GM10248 (cell line): Measurements from ENCODE around the gene SH3GLB1.

Experiments used
- CTCF ChIA-PET: fragments of 300-600 bp; sonication (Branson Sonifier 250); formaldehyde crosslinking; extraction: SDS; loops from one replicate; lab custom pipeline; 2021; ENCODE audit warnings: antibody characterized with exemption; lab: Yijun Ruan, JAX
- POLR2A ChIA-PET: fragments of 350-650 bp; sonication (Branson Sonifier 250); formaldehyde crosslinking; extraction: SDS; loops from one replicate; lab custom pipeline; 2020; ENCODE audit warnings: antibody characterized with exemption; lab: Yijun Ruan, JAX
- DNase-seq: peaks from one replicate; pipeline ENCODE4 v3.0.0; 2012; ENCODE audit errors: extremely low spot score
- TF ChIP-seq, protein P1 (sequence below): IDR thresholded peaks from 2 replicates; pipeline ENCODE4 v1.5.1; 2012; ENCODE audit warnings: mild to moderate bottlenecking, low read depth; ENCODE audit errors: extremely low read depth, missing control alignments, control extremely low read depth

SH3GLB1 gene

DNA sequence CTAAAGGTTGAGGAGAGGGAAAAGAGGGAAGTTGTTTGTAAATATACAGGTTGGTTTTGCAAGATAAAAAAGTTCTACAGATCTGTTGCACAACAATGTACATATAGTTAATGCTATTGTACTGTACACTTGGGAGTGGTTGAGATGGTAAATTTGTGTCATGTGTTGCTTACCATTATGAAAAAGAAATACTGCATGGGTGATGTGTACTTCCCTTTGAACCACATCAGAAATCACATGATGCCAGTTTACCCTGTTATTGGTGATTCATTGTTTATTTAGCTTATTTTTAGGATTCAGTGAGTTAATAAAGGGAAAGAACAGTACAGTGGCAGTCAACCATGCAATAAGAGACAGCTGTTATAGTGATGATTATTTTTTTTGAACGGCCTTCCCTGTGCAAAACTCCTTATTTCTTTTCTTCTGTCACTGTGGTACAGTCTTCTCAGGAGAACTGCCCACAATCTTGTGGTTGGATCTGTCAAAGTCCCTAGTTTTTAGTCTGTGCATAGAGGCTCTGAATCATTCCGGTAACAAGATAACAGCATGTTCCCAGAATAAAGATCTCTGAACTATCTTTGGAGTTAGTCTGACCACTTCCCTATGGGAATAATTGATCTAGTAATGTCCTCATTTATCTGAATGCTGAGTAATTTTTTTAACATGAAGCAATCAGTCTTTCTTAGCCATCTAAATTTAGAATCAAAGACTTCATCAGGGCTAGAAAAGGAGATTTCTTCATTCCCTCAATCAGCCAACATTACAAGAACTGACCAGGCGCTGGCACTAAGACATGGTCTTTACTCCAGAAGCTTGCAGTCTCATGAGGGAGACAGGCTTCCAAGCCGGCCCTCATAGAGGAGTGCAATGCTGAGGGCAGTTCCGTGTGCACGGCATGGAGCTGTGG, 84.2 kb downstream of the SH3GLB1 start:
- POLR2A ChIA-PET: no interaction called here
- CTCF ChIA-PET: no interaction called here

GRCh38 chr1:86795316-86795715, 90.9 kb downstream of the SH3GLB1 start:
- TF ChIP-seq, protein P1, sequence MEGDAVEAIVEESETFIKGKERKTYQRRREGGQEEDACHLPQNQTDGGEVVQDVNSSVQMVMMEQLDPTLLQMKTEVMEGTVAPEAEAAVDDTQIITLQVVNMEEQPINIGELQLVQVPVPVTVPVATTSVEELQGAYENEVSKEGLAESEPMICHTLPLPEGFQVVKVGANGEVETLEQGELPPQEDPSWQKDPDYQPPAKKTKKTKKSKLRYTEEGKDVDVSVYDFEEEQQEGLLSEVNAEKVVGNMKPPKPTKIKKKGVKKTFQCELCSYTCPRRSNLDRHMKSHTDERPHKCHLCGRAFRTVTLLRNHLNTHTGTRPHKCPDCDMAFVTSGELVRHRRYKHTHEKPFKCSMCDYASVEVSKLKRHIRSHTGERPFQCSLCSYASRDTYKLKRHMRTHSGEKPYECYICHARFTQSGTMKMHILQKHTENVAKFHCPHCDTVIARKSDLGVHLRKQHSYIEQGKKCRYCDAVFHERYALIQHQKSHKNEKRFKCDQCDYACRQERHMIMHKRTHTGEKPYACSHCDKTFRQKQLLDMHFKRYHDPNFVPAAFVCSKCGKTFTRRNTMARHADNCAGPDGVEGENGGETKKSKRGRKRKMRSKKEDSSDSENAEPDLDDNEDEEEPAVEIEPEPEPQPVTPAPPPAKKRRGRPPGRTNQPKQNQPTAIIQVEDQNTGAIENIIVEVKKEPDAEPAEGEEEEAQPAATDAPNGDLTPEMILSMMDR: no peak
- ChIA-PET POLR2A (no interaction called here), CTCF (no interaction called here)
- no peak for DNase-seq

More for the DNA sequence above, 84.2 kb downstream of the SH3GLB1 start:
- DNase-seq: no peak
- TF ChIP-seq, protein P1: no peak
